SH-SY5Y (cell line): ENCODE data around the gene FBXO10.
A peak's percentile ranks its signal among the peaks of the same experiment; 100 is the strongest.

ENCODE experiments used
- GATA2 ChIP-seq: IDR thresholded peaks from 2 replicates; pipeline ENCODE4 v1.6.1; 2011; ENCODE audit warnings: mild to moderate bottlenecking, low read depth, low read length
- GATA3 ChIP-seq: IDR thresholded peaks from 2 replicates; pipeline ENCODE4 v1.6.1; 2011; ENCODE audit warnings: low read depth, mild to moderate bottlenecking, low read length, moderate library complexity

Gene FBXO10

GRCh38 chr9:37575921-37576721 is at the start of gene FBXO10:
FBXO10 (minus strand) TSS chr9:37576380; CDS start chr9:37541768, 34,612 bp downstream.
- TF ChIP-seq GATA2 = no peak
- TF ChIP-seq GATA3 = no peak

- TF ChIP-seq GATA3 = no peak
- no peak for TF ChIP-seq GATA2
Measured at GRCh38 chr9:37625758-37626147, 49.6 kb upstream of the FBXO10 start.

GRCh38 chr9:37625036-37625757 is 49.0 kb upstream of the FBXO10 start:
- no peak for TF ChIP-seq GATA2
- TF ChIP-seq GATA3 = no peak

- TF ChIP-seq GATA2 (no peak), GATA3 (no peak)
Measured at GRCh38 chr9:37624073-37624472, 47.9 kb upstream of the FBXO10 start.

- TF ChIP-seq GATA2 (no peak), GATA3 (no peak)
Measured at GRCh38 chr9:37623267-37623666, 47.1 kb upstream of the FBXO10 start.

GRCh38 chr9:37622462-37622861 is 46.3 kb upstream of the FBXO10 start:
- TF ChIP-seq GATA2 = peak; percentile 95
- peak; percentile 89 for TF ChIP-seq GATA3

GRCh38 chr9:37621273-37622121 is 45.3 kb upstream of the FBXO10 start:
- TF ChIP-seq GATA3 = no peak
- no peak for TF ChIP-seq GATA2

GRCh38 chr9:37620396-37620795 is 44.2 kb upstream of the FBXO10 start:
- TF ChIP-seq GATA2 (no peak), GATA3 (no peak)

GRCh38 chr9:37619806-37620205 is 43.6 kb upstream of the FBXO10 start:
- TF ChIP-seq GATA3 (no peak), GATA2 (no peak)

GRCh38 chr9:37618817-37619216 is 42.6 kb upstream of the FBXO10 start:
- TF ChIP-seq GATA3 (no peak), GATA2 (no peak)

- TF ChIP-seq GATA3 (no peak), GATA2 (no peak)
Measured at GRCh38 chr9:37617832-37618231, 41.7 kb upstream of the FBXO10 start.

GRCh38 chr9:37617161-37617560 is 41.0 kb upstream of the FBXO10 start:
- TF ChIP-seq GATA2 (no peak), GATA3 (no peak)

GRCh38 chr9:37611961-37612360 is 35.8 kb upstream of the FBXO10 start:
- TF ChIP-seq GATA2 (no peak), GATA3 (no peak)

- TF ChIP-seq GATA2 (no peak), GATA3 (no peak)
Measured at GRCh38 chr9:37611014-37611413, 34.8 kb upstream of the FBXO10 start.
